GM18858 (cell line): ENCODE measurements around the gene RMDN3.

Experiments
- ATAC-seq: cut with Tn5 transposase; IDR thresholded peaks from one replicate; pipeline ENCODE4 v1.9.1; 2021; ENCODE audit not compliant: unreplicated experiment

RMDN3 gene

DNA sequence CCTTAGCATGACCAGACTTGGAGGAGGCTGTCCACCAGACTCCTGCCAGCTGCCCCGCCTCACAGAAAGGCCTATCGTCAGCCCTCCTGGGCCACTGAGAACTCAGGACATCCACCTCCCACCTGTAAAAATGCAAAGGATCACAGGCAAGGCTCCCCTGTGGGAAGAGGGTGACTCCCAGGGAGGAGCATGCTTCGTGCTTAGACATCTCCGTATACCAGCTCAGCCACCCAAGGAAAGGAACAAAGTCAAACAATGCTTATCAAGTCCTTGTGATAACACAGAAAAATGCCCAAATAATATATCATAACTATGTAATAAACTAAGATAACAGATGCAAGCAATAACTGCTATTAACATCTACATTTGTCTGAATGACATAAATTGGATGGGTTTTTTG is 4.2 kb downstream of the RMDN3 start:
- no peak for ATAC-seq

DNA sequence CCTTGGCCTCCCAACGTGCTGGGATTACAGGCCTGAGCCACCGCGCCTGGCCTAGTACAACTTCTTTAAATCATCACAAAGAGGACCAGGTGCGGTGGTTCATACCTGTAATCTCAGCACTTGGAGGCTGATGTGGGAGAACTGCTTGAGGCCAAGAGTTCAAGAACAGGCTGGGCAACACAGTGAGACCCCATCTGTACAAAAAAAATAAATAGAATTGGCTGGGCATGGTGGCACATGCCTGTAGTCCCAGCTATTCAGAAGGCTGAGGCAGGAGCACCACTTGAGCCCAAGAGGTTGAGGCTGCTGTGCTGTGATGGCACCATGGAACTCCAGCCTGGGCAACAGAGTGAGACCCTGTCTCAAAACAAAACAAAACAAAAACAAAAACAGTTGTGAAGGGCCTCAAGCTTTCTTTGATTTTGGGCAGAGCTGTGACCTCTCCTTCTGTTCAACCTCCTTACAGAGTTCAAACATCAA is 5.9 kb downstream of the RMDN3 start:
- ATAC-seq: no peak

DNA sequence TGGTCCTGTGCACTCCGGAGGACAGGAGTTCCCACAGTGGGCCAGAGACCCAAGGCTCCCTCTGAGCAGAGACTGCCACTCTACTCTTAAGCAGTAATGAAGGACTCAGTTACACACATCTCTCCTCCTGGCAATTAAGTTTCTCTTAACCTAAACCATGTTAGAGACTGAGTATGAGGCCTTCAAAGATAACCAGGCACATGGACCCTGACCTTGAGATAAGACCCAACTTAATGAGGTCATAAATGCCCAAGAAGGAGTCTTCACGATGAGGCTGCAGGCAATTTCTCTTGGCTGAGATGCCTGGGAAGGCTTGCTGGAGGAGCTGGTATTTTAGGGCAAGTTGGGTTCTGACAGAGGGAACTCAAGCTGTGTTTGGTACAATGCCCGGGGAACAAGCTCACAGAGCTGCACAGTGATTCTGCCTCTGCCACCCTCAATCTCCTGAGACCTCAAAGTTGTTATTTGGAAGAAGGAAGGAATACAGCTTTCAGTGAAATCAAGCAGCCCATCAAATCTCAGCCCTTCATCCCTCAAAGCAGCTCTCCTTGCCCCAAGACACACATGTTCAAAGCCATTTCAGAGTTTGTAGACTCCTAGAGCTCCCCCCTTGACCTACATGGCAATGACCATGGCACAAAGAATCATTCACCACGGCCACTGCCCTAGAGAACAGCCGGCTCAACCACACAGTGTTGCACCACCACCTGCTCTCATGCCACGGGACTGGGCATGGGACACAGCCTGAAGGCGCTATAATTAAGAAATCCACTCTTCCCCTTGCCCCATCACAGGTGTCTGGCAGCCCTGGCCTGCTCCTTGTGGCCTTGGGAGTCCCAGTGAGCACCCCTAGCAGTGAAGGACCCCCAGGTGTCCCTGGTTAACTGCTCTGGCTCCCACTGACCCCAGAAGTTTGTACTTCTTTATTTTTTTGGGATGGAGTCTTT is 7.1 kb downstream of the RMDN3 start:
- no peak for ATAC-seq

DNA sequence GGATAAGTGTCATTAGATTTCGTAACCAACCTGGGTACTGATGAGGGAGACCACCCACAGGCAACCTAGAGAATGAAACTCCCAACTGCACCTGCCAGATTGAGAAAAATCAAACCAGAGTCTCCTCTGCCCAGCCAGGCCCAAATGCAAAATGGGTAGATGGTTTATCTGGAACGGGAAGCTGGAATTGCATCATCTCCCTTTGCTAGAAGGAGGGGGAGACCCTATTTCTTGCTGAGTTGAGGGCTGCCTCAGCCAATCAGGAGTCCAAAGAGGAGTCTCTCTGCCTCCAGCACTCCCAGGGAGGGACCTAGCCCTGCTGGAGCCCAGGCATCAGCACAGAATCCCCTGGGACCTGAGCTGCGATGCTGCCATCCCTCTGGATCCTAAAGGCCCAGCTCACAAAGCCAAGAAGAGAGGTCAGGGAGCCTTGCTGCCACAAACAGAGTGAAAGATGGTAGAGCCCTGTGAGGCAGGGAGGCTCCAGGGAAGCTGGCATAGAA is 8.1 kb downstream of the RMDN3 start:
- ATAC-seq: no peak

DNA sequence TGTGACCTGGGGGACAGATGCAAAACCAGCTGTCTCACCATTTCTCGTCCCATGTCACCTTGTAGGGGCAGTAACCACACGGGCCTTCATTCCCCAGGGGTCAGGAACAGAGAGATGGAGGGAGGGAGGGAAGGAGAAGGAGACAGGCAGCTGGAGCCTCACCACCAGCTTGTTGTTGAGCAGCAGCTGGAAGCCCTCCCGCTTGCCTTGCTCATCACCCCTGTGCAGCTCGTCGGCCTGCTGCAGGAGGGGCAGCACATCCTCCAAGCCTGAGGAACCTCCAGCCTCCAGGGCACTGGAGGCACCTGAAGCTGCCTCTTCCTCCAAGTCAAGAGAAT is 10.3 kb downstream of the RMDN3 start:
- ATAC-seq: no peak

DNA sequence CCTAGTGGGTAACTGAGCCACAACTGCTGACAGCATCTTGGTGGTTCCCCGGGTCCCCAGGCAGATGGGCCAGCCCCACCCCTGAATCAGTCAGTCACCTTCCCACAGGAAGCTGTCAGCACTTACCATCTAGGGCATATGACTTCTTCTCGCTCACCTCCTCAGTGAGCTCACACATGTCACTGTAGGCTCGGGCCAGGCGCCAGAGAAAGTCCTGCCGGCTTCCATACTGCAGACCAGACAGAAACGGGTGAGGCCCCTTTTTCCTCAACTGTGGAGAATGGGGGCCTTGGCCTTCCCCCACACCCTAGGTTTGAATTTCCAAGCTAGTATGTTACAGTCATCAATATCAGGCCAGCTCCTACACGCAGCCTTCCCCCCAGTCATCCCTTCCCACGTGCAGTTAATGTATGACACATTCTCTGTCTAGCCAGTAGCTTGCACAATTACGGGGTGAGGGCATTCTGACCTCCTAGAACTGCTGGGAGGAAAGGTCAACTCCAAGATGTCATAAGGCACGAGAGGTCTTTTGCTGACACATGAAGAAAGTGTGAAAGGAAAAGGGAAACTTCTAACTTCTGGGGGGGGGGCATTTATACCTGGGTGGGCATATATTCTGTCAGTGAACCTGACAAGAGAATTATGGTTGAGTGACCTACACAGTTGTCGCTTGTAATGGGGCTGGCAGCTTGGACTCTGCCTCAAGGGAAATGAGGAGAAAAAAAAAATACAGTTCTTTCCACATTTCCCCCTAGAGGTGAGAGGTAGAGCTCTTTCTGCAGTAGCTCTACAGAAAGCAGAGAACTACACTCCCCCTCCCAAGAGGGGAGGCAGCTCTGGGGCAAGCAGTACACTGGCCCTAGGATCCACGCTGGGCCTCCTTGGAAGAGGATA is 10.9 kb downstream of the RMDN3 start:
- no peak for ATAC-seq

DNA sequence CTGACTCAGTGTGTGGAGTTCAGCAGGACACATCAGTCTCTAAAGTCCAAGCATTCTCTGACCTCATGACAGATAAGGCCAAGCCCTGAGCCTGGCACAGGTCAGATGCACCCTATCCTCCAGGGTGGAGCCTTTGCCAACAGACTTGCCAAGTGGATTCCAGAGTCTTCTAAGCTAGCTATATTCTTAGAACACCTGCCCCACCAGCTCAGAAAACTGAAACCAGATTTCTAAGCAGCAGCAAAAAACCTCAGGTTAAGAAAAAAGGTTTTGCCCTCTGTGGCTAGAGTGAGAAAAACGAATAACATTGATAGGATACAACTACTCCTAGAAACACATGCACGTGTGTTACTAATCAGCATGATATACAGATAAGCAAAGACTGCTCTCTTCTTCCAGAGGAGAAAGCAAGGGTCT is 11.6 kb downstream of the RMDN3 start:
- ATAC-seq: no peak

DNA sequence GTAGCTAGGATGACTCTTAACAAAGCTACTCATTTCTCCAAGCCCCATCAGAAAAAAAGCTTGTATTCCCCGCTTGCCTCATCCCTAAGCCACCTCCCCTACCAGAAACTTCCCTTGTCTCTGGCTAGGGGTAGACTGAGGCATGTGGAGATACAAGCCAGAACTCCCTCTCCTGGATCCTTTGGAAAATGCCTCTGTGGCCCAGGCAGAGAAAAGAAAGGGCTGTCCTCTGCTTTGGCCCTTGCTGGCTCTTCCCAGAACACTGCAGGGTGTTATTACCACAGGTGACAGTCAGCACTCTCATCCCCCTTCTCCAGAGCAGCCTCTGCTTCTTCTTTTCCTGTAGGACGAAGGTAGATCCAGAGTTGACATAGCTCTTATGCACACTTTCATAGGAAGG is 15.2 kb downstream of the RMDN3 start:
- ATAC-seq: no peak

DNA sequence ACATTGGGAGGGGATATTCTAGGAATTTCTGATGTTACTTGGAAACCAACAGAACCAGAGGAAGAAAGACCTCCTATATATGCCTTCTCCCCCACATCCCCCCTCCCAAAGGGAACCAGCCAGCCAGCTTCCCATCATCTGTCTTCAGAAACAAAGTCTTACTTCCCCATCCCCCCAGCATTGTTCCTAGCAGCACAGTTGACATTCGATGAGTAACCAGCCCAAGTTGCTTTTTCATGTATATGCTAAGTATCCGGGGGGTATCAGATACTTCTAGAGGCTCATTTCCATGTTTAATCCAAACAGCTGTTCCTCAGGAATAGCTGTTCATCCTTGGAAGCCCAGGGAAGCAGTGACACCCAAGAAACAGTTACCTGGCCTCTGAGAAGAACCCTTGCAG is 16.0 kb downstream of the RMDN3 start:
- ATAC-seq: no peak

DNA sequence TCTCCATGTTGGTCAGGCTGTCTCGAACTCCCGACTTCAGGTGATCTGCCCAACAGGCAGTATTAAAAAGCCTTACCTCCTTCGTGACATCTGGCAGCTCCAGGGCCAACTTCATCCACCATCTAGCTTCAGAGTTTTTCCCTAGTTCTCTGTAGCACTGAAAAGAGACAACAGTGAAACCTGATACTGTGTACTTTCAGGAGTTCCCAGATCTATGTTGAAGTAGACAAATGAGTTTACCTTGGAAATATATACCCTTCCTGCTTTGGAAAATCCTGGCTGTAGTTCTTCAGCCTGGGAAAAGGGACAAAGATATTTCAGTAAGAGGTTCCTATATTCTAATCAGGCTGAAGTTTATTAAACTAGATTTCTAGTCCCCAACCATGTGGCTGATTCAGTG is 18.0 kb downstream of the RMDN3 start:
- ATAC-seq: no peak

DNA sequence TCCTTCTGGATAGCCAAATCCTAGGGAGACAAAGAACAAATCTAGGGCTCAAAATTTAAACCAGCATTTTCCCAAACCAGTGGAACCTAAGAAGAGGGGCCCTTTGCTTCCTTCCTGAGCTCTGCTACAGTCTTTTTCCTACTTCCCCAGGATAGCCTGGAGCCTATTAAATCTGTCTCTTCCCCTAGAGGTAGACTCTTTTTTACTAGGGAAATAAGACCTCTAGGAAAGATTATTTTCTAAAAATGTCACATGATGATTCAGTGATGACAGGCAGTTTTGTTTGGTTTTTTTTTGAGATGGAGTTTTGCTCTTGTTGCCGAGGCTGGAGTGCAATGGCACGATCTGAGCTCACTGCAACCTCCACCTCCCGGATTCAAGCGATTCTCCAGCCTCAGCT is 18.5 kb downstream of the RMDN3 start:
- no peak for ATAC-seq

DNA sequence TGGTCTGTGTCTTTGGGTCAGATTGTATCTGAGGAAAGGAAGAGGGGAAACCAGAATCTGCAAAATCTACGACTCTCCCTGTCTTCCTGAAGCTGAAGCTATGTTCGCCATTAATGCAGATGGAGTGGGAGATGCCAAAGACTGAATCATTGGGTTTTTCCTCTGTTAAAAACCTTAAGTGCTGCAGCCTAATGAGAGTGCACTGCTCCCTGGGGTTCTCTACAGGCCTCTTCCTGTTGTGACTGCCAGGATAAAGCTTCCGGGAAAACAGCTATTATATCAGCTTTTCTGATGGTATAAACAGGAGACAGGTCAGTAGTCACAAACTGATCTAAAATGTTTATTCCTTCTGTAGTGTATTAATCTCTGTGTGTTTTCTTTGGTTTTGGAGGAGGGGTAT is 24.0 kb downstream of the RMDN3 start:
- ATAC-seq: no peak

DNA sequence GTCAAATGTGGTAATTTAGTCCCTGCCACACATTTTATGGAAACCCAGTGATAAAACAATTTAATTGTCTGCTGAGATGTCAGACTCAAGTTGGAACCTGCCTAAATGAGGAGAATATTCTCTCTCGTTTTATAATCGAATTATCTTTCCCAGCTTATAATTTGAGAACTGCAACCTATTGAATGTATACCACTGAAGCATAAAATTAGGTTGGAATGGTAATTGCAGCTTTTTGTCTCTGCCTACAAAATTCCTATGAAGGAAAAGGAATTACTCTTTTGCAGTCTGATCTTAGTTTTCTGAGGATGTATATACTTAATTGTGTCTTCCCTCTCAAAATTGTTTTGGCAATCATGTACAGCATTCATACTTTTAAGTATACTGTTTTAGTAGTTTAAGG is 31.1 kb downstream of the RMDN3 start:
- ATAC-seq: no peak

DNA sequence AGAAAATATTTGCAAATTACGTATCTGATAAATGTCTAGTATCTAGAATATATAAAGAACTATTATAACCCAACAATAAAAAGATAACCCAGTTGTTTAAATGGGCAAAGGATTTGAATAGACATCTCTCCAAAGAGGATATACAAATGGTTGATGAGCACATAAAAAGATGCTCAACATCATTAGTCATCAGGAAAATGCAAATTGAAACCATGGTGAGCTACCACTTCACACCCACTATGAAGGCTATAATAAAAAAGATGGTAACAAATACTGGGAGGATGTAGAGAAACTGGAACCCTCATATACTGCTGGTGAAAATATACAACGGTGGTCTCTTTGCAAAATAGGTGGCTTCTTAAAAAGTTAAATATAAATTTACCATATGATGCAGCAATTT is 32.1 kb downstream of the RMDN3 start:
- ATAC-seq: no peak

DNA sequence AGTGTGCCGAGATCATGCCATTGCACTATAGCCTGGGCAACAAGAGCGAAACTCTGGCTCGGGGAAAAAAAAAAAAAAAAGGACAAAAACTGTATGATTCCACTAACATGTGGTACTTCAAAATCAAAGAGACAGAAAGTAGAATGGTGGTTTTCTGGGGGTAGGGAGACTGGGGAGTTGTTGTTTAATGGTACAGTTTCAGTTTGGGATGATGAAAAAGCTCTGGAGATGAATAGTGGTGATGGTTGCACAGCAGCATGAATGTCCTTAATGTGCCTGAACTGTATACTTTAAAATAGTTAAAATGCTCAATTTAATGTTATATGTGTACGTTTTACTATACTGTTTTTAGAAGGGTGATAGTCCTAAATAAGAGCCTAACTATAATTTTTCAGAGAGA is 32.7 kb downstream of the RMDN3 start:
- no peak for ATAC-seq

DNA sequence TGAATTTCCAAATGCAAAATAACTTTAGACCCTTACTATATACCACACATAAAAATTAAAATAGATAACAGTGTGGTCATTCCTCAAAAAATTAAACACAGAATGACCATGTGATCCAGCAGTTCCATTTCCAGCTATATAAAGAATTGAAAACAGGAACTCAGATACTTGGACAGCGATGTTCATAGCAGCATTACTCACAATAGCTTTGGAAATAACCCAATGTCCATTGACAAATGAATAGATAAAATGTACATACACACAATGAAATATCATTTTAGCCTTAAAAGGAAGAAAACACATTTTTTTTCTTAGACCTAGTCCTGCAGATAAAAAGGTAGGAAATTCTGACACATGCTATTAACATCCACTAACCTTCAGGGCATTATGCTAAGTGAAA is 33.4 kb downstream of the RMDN3 start:
- ATAC-seq: no peak

DNA sequence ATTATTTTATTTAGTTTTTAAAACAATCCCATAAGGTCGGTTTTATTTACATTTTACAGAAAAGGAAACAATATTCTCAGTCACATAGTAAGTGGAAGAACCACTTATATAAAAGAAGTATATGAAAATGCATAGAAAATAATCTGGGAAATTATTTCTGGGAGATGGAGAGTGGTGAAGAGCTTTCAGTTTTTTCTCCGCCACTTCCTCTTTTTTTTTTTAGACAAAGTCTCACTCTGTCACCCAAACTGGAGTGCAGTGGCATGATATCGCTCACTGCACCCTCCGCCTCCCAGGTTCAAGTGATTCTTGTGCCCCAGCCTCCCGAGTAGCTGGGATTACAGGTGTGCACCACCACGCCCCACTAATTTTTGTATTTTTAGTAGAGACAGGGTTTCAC is 38.9 kb downstream of the RMDN3 start:
- ATAC-seq: no peak

DNA sequence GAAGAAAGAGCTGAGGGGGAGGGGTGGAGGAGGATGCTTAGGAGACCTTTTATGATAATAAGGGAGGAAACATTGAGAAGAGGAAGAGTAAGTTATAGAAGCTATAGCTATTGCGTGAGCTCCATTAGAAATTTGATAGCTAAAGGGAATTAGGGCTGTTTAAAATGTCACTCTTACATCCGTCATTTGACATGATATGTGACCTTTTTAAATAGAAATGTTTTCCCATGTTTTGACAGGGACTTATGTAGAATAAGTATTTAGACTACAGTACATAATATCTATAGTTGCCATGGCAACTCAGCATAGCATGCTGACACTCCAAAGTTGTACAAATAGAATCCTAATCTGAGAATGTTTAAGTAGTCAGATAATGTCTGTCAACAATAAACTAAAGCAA is 40.9 kb downstream of the RMDN3 start:
- no peak for ATAC-seq

DNA sequence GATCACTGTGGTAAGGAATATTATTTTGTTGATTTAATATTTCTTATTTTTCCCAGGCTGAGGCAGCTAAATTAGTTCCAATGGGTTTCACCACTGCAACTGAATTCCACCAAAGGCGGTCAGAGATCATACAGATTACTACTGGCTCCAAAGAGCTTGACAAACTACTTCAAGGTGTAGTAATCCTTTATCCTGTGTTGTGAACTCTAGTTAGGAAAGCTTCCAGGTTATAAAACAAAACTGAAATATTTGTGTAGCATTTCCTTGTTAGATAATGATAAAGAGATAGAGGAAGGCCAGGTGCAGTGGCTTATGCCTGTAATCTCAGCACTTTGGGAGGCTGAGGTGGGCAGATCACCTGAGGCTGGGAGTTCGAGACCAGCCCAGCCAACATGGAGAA is 48.9 kb downstream of the RMDN3 start:
- no peak for ATAC-seq

DNA sequence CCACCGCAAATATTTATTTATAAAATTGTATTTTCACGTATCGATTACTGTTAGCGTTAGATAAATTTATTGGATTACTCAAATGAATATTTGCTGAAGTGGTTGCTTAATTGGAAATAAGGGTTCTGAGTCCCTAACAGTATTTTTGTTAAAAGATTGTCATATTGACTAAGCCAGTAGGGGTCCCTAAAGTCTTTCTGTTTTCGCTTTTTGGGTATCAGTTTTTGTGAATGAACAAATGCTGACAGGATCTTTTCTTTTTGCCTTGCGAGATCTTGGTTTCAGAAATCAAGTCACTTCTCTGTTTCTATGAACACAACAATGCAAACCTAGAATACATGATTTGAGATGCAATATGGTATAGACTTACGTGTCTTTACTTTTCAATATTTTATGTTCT is 53.0 kb downstream of the RMDN3 start:
- no peak for ATAC-seq

DNA sequence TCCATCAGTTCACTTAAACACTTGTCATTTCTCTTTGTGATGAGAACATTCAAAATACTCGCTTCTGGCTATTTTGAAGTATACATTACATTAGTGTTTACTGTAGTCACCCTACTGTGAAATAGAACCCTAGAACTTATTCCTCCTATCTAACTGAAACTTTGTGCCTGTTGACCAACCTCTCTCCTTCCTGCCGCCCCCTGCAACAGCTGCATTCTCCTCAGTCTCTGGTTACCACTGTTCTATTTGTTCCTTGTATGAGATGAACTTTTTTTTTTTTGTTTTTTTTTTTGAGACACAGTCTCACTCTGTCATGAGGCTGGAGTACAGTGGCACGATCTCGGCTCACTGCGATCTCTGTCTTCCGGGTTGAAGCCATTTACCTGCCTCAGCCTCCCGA is 57.1 kb downstream of the RMDN3 start:
- no peak for ATAC-seq

DNA sequence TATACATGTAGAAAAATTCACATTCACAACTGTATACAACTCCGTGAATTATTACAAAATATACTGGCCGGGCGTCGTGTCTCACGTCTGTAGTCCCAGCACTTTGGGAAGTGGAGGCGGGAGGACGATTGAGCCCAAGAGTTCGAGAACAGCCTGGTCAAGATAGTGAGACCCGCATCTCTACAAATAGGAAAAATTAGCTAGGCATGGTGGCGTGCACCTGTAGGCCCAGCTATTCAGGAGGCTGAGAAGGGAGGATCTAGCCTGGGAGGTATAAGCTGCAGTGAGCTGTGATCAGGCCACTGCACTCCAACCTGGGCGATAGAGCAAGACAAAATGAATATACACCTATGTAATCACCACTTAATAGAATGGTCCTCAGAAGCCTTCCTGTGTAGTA is 58.8 kb downstream of the RMDN3 start:
- ATAC-seq: no peak
